CD14-positive monocyte (primary cell): ENCODE data around the gene THBS3. TPM values are rescaled to one million over a fixed set of nuclear protein-coding genes. Genes with fewer than 3 reads are reported as not detected.

Experiments
- DNase-seq, 3 donors: peaks; one replicate each; pipeline ENCODE4 v3.0.0-alpha.2; 2011 to 2022
- H2AFZ ChIP-seq: 2 replicates; pipeline ENCODE4 v1.6.0; 2012; ENCODE audit warnings: mild to moderate bottlenecking, low read depth, low read length, inconsistent platforms; ENCODE audit not compliant: insufficient read depth, poor library complexity, severe bottlenecking
- H3K27ac ChIP-seq, 2 donors: 1 replicate in 1 of 2; 2 replicates in 1 of 2; pipeline ENCODE4 v1.5.1; 2012 to 2013; ENCODE audit warnings: low read length in 2 of 2, control low read depth in 1 of 2, inconsistent platforms in 1 of 2, low read depth in 1 of 2, mild to moderate bottlenecking in 1 of 2
- H3K27me3 ChIP-seq, 2 donors: one replicate each; pipeline versions ENCODE4 v1.6.0 to v1.6.1; 2011 to 2013; ENCODE audit warnings: low read length in 2 of 2; ENCODE audit not compliant: control insufficient read depth in 2 of 2, insufficient read depth in 2 of 2
- H3K36me3 ChIP-seq, 2 donors: replicated peaks in 1 of 2; 1 replicate in 1 of 2; 2 replicates in 1 of 2; pipeline versions ENCODE4 v1.5.1 to v1.6.1; 2012 to 2013; ENCODE audit warnings: low read length in 2 of 2, control low read depth in 1 of 2, inconsistent platforms in 1 of 2, mild to moderate bottlenecking in 1 of 2; ENCODE audit not compliant: insufficient read depth in 2 of 2, control insufficient read depth in 1 of 2
- H3K4me1 ChIP-seq, 2 donors: 1 replicate in 1 of 2; 2 replicates in 1 of 2; pipeline versions ENCODE4 v1.5.1 to v1.6.1; 2012 to 2013; ENCODE audit warnings: low read length in 2 of 2, control low read depth in 1 of 2, inconsistent platforms in 1 of 2, mild to moderate bottlenecking in 1 of 2, moderate library complexity in 1 of 2; ENCODE audit not compliant: insufficient read depth in 2 of 2, control insufficient read depth in 1 of 2
- H3K4me2 ChIP-seq: replicated peaks from 2 replicates; pipeline ENCODE3; 2012; ENCODE audit warnings: low read length, moderate library complexity, mild to moderate bottlenecking; ENCODE audit not compliant: poor library complexity, severe bottlenecking; ENCODE audit errors: extremely low read depth
- H3K4me3 ChIP-seq, 3 experiments: fragments of 200-600 bp in 1 of 3; sonication (generic) in 1 of 3; replicated peaks in 1 of 3; 1 replicate in 2 of 3; 2 replicates in 1 of 3; pipeline ENCODE4 v1.5.1; 2011 to 2013; ENCODE audit warnings: low read length in 3 of 3, mild to moderate bottlenecking in 3 of 3, control low read depth in 2 of 3, low read depth in 2 of 3, inconsistent platforms in 1 of 3, moderate library complexity in 1 of 3
- H3K79me2 ChIP-seq: 2 replicates; pipeline ENCODE4 v1.6.0; 2012; ENCODE audit warnings: mild to moderate bottlenecking, control low read depth, inconsistent platforms, low read length, moderate library complexity; ENCODE audit not compliant: insufficient read depth
- H3K9ac ChIP-seq: 2 replicates; pipeline ENCODE4 v1.6.0; 2017; ENCODE audit warnings: low read length, mild to moderate bottlenecking; ENCODE audit not compliant: insufficient read depth, poor library complexity, severe bottlenecking
- H3K9me3 ChIP-seq, 2 donors: replicated peaks in 1 of 2; 1 replicate in 1 of 2; 2 replicates in 1 of 2; pipeline versions ENCODE4 v1.5.1 to v1.6.1; 2012 to 2013; ENCODE audit warnings: low read length in 2 of 2, control low read depth in 1 of 2; ENCODE audit not compliant: control insufficient read depth in 1 of 2, insufficient read depth in 1 of 2
- H4K20me1 ChIP-seq: 2 replicates; pipeline ENCODE4 v1.6.0; 2012; ENCODE audit warnings: mild to moderate bottlenecking, low read length, control low read depth, moderate library complexity; ENCODE audit not compliant: insufficient read depth
- H3K27ac Mint-ChIP-seq, 7 donors: one replicate each; pipeline ENCODE4 v1.8.0; 2020; ENCODE audit warnings: mild to moderate bottlenecking in 7 of 7, mixed read lengths in 7 of 7, moderate library complexity in 6 of 7, inconsistent platforms in 2 of 7
- H3K27me3 Mint-ChIP-seq, 3 donors: one replicate each; pipeline ENCODE4 v1.8.0; 2021 to 2022; ENCODE audit warnings: low read depth in 3 of 3, mild to moderate bottlenecking in 3 of 3, mixed read lengths in 3 of 3, moderate library complexity in 3 of 3, inconsistent platforms in 1 of 3
- H3K36me3 Mint-ChIP-seq, 2 donors: one replicate each; pipeline ENCODE4 v1.8.0; 2020; ENCODE audit warnings: mixed read lengths in 2 of 2, inconsistent platforms in 1 of 2, mild to moderate bottlenecking in 1 of 2
- H3K4me1 Mint-ChIP-seq: one replicate; pipeline ENCODE4 v1.8.0; 2020; ENCODE audit warnings: mild to moderate bottlenecking, mixed read lengths
- H3K4me3 Mint-ChIP-seq, 2 donors: one replicate each; pipeline ENCODE4 v1.8.0; 2020; ENCODE audit warnings: mild to moderate bottlenecking in 2 of 2, mixed read lengths in 2 of 2, moderate library complexity in 1 of 2
- H3K9me3 Mint-ChIP-seq, 7 donors: one replicate each; pipeline ENCODE4 v1.8.0; 2020 to 2022; ENCODE audit warnings: mixed read lengths in 7 of 7, mild to moderate bottlenecking in 6 of 7, moderate library complexity in 6 of 7, inconsistent platforms in 2 of 7
- WGBS: methylation state at CpG from one replicate; pipeline ENCODE4 v1.1.5; 2013; ENCODE audit warnings: missing lambda C conversion rate; ENCODE audit not compliant: insufficient coverage; 5-methylcytosine and 5-hydroxymethylcytosine counted together
- intact Hi-C, 2 donors: fragments of 100-400 bp; cut with micrococcal nuclease; formaldehyde crosslinking; loops; one replicate each; pipeline versions ENCODE4 v1.15.0 to v1.15.1; 2023
- polyA plus RNA-seq, 3 donors: library from polyadenylated mRNA; depleted of rRNA in 1 of 3; unstranded in 2 of 3; stranded (reverse) in 1 of 3; fragments of 300-500 nt in 2 of 3; fragments of >200 nt in 1 of 3; fragmentation: Illumina TruSeq in 2 of 3; gene quantifications; 1 replicate in 2 of 3; 2 replicates in 1 of 3; pipeline ENCODE4 v1.2.3, GENCODE V29; 2012 to 2021
- TF ChIP-seq, protein P1 (sequence below): fragments of 200-600 bp; IDR thresholded peaks from one replicate; pipeline ENCODE4 v1.8.0; 2022; ENCODE audit warnings: antibody characterized with exemption, mild to moderate bottlenecking

The THBS3 gene
- polyA plus RNA-seq, 3 donors, result 3.2 to 50.7 (median 5.3) TPM

DNA sequence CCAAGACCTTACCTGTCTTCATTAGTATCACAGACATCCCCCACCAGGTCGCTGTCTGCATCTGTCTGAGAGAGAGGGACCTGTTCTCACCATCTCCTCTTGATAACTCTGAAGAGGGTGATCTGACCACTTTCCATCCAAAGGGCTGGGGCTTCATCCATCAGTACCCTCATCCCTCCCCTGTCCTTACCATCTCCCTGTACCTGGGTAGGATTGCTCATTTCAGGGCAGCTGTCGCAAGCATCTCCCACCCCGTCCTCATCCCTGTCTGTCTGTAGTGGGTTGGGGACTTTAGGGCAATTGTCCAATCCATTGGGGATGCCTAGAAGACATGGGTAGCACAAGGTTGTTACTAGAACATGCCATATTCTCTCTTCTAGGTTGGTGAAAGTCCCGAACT lies 7.9 kb downstream of the THBS3 start:
- DNase-seq, result no peak
- Histone ChIP-seq H3K27ac (no peak overlapping the region), H3K9me3 (no peaks in the 10 kb centered on the region), H3K9ac (no peak overlapping the region), H2AFZ (no peak overlapping the region), H3K27me3 (peaks cover 4 to 8% of the 10 kb centered on the region in 2 donors), H3K79me2 (no peaks in the 10 kb centered on the region), H4K20me1 (no peaks in the 10 kb centered on the region), H3K36me3 (no peaks in the 10 kb centered on the region), H3K4me1 (peaks cover 2 to 8% of the 10 kb centered on the region in 2 donors), H3K4me3 (no peak overlapping the region), H3K4me2 (no peak overlapping the region)
- intact Hi-C loops, result no loop called here
- peaks cover 11 to 13% of the 10 kb centered on the region in 2 donors for H3K36me3 Mint-ChIP-seq
- H3K4me3 Mint-ChIP-seq, result no peak overlapping the region
- WGBS, result 100% methylated on average over 1 of the region's 4 CpGs
- H3K9me3 Mint-ChIP-seq, result peaks cover 0 to 3% (median 0%) of the 10 kb centered on the region in 7 donors
- peaks cover 9 to 15% (median 9%) of the 10 kb centered on the region in 3 donors for H3K27me3 Mint-ChIP-seq
- TF ChIP-seq, protein P1, sequence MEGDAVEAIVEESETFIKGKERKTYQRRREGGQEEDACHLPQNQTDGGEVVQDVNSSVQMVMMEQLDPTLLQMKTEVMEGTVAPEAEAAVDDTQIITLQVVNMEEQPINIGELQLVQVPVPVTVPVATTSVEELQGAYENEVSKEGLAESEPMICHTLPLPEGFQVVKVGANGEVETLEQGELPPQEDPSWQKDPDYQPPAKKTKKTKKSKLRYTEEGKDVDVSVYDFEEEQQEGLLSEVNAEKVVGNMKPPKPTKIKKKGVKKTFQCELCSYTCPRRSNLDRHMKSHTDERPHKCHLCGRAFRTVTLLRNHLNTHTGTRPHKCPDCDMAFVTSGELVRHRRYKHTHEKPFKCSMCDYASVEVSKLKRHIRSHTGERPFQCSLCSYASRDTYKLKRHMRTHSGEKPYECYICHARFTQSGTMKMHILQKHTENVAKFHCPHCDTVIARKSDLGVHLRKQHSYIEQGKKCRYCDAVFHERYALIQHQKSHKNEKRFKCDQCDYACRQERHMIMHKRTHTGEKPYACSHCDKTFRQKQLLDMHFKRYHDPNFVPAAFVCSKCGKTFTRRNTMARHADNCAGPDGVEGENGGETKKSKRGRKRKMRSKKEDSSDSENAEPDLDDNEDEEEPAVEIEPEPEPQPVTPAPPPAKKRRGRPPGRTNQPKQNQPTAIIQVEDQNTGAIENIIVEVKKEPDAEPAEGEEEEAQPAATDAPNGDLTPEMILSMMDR, result no peak
- H3K27ac Mint-ChIP-seq, result no peak overlapping the region
- H3K4me1 Mint-ChIP-seq, result peaks cover 4% of the 10 kb centered on the region

- Histone ChIP-seq H3K79me2 (no peaks in the 10 kb centered on the region), H3K27me3 (peaks cover 4 to 18% of the 10 kb centered on the region in 2 donors), H3K9me3 (no peaks in the 10 kb centered on the region), H3K27ac (no peak overlapping the region), H3K9ac (no peak overlapping the region), H3K4me3 (no peak overlapping the region), H4K20me1 (no peaks in the 10 kb centered on the region), H3K4me1 (peaks cover 15 to 21% of the 10 kb centered on the region in 2 donors), H3K36me3 (no peaks in the 10 kb centered on the region), H3K4me2 (no peak overlapping the region), H2AFZ (no peak overlapping the region)
- Mint-ChIP-seq H3K27me3 (peaks cover 19 to 28% (median 20%) of the 10 kb centered on the region in 3 donors), H3K27ac (no peak overlapping the region), H3K36me3 (peaks cover 11 to 18% of the 10 kb centered on the region in 2 donors), H3K4me1 (peaks cover 14% of the 10 kb centered on the region), H3K9me3 (peaks cover 0 to 7% (median 2%) of the 10 kb centered on the region in 7 donors), H3K4me3 (no peak overlapping the region)
- WGBS, result 100% methylated on average over 1 of the region's 3 CpGs
- TF ChIP-seq, protein P1, result no peak
- no peak for DNase-seq
- intact Hi-C loops, result no loop called here
Measured at GRCh38 chr1:155198547-155198906, 9.2 kb downstream of the THBS3 start.
